Mononuclear cell (primary cell): ENCODE results near the gene KLF13. TPM values are rescaled to one million over a fixed set of nuclear protein-coding genes. Genes with fewer than 3 reads are reported as not detected.
"Not testable (repeated sequence)": the region's sequence is repeated elsewhere in the genome, so short reads cannot be mapped to it uniquely, and the experiment has no call there.

Experiments
- H3K27me3 ChIP-seq: 2 replicates; pipeline ENCODE4 v1.6.0; 2011; ENCODE audit warnings: low read length, control low read depth; ENCODE audit not compliant: insufficient read depth
- H3K4me1 ChIP-seq: 2 replicates; pipeline ENCODE4 v1.5.1; 2011; ENCODE audit warnings: mild to moderate bottlenecking, low read length, control low read depth; ENCODE audit not compliant: insufficient read depth
- H3K4me3 ChIP-seq: 2 replicates; pipeline ENCODE4 v1.5.1; 2011; ENCODE audit warnings: mild to moderate bottlenecking, low read length, moderate library complexity
- H3K9me3 ChIP-seq: 2 replicates; pipeline ENCODE4 v1.5.1; 2011; ENCODE audit warnings: low read depth, mild to moderate bottlenecking, control low read depth, low read length
- total RNA-seq: library from RNA; depleted of rRNA; stranded (reverse); fragments of >200 nt; gene quantifications from one replicate; pipeline ENCODE4 v1.2.3, GENCODE V29; 2012

Gene KLF13
- total RNA-seq, 1 donor, result 151 TPM

GRCh38 chr15:31352339-31352751 lies 25.7 kb downstream of the KLF13 start:
- Histone ChIP-seq H3K27me3 (no peaks in the 10 kb centered on the region), H3K4me1 (peaks cover 100% of the 10 kb centered on the region), H3K4me3 (no peak overlapping the region), H3K9me3 (no peaks in the 10 kb centered on the region)

DNA sequence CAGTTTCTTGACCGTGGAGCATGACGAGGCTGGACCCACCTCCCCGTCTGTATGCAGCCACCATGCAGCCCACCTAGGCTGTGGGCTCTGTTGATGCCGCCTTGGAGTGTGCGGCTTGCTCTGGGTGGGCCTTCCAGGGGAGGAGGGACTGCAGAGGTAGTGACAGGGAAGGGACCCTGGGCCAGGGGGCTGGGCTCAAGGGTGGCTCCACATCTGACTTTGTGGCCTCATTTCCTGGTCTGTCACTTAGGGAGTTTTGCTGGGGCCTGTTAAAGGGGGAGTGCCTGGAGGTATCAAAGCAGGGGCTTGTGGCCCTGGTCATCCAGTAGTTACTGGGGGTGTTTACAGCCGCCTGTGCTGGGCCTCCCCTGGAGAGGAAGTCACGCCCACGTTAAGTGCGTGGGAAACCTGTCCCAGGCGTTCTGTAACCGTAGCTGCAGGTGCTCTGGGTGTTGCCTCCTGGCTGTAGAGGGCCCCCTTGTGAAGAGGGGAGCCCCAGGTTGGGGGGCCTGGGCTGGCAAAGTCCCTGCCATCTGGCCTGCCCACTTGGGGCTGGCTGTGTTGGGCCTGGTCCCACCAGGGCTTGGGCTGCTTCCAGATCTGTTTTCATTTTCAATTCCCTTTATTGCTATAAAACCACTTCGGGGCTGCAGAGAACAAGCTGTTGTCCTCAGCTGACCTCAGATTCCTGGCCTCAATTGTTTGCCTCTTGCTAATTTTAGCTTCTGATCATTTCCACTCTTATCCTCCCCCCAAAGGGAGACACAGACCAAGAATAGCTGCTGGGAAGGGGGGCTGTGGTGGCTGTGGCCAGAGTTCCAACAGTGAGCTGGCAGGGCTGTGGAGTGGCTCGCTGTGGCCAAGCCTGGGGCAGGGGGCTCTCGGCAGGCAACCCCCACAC lies 26.5 kb downstream of the KLF13 start:
- H3K27me3 ChIP-seq, result no peaks in the 10 kb centered on the region
- H3K4me3 ChIP-seq, result no peak overlapping the region

DNA sequence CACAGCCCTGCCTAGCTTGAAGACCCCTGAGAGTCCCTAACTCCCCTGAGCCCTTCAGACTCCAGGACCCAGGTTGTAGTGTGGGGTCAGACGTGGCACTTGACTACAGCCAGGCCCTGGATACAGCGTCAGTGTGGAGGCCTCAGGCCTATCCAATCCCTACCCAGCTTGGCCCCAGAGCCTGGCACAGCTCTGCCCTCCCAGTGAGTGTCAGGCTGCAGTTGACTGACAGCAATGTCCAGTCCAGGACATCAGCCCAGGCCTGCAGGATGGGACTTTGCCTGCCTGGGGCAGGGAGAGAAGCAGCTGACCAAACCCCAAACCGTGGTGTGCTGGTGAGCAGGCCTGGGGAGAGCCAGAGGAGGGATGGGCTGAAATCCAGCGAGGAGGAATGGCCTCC lies 27.3 kb downstream of the KLF13 start:
- H3K9me3 ChIP-seq, result no peaks in the 10 kb centered on the region
- H3K4me3 ChIP-seq, result no peak overlapping the region
- H3K27me3 ChIP-seq, result no peaks in the 10 kb centered on the region
- H3K4me1 ChIP-seq, result peaks cover 100% of the 10 kb centered on the region

More for the DNA sequence above, 26.5 kb downstream of the KLF13 start:
- Histone ChIP-seq H3K4me1 (peaks cover 100% of the 10 kb centered on the region), H3K9me3 (no peaks in the 10 kb centered on the region)

GRCh38 chr15:31356097-31356496 lies 29.5 kb downstream of the KLF13 start:
- H3K4me1 ChIP-seq, result peaks cover 100% of the 10 kb centered on the region
- H3K9me3 ChIP-seq, H3K27me3 ChIP-seq, H3K4me3 ChIP-seq: not testable (repeated sequence)

- Histone ChIP-seq H3K27me3 (no peaks in the 10 kb centered on the region), H3K4me1 (peaks cover 100% of the 10 kb centered on the region), H3K4me3 (peak overlapping the region; percentile 7), H3K9me3 (no peaks in the 10 kb centered on the region)
Observed at GRCh38 chr15:31357148-31357547, 30.5 kb downstream of the KLF13 start.

- no peaks in the 10 kb centered on the region for H3K27me3 ChIP-seq
- no peaks in the 10 kb centered on the region for H3K9me3 ChIP-seq
- peaks cover 100% of the 10 kb centered on the region for H3K4me1 ChIP-seq
- no peak overlapping the region for H3K4me3 ChIP-seq
Observed at GRCh38 chr15:31358163-31358562, 31.5 kb downstream of the KLF13 start.

DNA sequence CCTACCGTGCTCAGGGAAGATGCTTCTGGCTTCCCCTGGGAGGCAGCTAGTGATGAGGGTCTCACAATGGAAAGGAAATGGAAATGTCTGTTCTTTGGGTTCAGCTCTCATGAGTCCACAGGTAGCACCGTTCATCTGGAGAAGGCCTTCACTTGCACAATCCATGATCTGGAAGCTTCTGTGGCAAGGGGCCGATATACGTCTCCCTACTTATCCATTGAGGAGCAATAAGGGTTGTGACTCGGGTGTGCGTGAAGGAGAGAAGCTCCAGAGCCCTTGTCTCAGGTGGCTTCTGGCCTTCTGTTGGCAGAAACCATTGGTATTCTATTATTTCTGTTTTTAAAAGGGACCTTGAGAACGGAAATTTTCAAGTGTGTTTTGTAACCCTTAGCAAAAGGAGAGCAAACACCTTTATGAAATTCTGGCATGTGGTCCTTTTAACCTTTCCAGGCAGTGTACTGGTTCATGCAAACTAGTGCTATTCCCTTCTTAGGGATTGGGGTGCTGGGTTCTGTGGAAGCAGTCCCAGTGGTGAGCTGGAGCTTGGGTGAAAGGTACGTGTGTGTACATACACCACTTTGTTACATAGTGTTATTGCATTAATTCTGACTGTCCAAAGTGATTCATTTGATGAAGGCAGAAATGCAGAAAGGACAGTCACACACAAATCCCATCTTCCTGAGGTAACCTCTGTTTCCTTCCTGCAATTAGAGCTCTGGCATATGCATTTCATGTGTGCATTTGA lies 32.5 kb downstream of the KLF13 start:
- H3K4me1 ChIP-seq, result peaks cover 100% of the 10 kb centered on the region
- H3K4me3 ChIP-seq, result no peak overlapping the region
- H3K27me3 ChIP-seq, result no peaks in the 10 kb centered on the region
- H3K9me3 ChIP-seq, result no peaks in the 10 kb centered on the region

DNA sequence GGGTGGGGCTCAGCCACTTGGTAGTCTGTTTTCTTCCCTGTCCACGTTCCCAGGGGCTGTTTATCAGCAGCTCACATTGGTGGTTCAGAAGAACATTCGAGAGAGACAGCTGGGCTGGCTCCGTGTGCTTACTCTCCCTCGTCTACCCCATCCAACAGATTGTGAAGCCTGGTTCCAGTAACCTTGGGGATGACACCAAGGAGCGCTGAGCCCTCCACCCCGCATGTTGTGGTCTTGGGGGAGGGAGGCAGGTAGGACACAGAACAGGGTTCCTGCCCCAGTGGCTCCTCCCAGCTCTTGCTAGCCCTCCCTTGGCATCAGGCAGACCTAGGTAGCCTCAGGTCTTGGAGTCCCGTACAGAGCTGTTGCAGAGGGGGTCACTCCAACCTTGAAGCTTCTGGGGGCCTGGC lies 33.1 kb downstream of the KLF13 start:
- no peak overlapping the region for H3K4me3 ChIP-seq

GRCh38 chr15:31360158-31360561 lies 33.5 kb downstream of the KLF13 start:
- Histone ChIP-seq H3K9me3 (no peaks in the 10 kb centered on the region), H3K27me3 (no peaks in the 10 kb centered on the region), H3K4me3 (no peak overlapping the region), H3K4me1 (peaks cover 100% of the 10 kb centered on the region)

More for the DNA sequence above, 33.1 kb downstream of the KLF13 start:
- H3K9me3 ChIP-seq, result no peaks in the 10 kb centered on the region
- H3K27me3 ChIP-seq, result no peaks in the 10 kb centered on the region
- H3K4me1 ChIP-seq, result peaks cover 100% of the 10 kb centered on the region

- no peaks in the 10 kb centered on the region for H3K27me3 ChIP-seq
- peaks cover 100% of the 10 kb centered on the region for H3K4me1 ChIP-seq
- no peak overlapping the region for H3K4me3 ChIP-seq
- no peaks in the 10 kb centered on the region for H3K9me3 ChIP-seq
Observed at GRCh38 chr15:31360843-31361763, 34.5 kb downstream of the KLF13 start.

DNA sequence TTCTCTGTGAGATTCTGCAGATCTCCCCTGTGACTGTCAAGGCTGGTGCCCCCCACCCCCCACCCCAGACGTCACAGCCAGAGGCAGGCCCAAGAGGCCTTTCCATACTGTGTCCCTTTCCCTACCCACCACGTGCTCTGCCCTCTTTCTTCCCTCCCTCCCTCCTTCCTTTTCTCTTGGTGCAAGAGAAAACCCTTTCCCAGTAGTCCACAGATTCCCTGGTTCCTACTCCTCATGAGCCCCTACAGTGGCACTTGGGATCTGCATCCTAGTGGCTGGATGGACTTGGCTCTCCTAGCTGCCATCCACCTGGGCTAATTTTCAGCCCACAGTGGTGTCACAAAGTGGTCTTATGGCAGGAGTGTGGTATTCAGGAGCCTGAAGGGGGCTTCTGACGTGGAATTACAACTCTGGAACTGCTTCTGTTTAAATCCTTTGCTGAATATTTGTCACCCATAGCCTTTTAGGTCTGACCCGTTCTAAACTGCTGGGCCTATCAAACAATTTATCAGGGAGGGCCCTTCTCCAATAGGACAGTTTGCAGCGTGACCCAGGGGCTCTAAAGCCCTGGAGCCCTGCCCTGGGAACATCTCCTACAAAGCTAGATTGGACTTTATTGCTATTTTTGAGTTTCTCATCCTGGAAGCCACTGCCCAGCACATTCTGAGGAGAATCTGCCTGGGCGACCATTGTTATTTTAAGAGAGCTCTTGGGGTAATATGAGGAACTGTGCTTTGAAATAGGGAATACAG lies 35.3 kb downstream of the KLF13 start:
- Histone ChIP-seq H3K9me3 (no peaks in the 10 kb centered on the region), H3K27me3 (no peaks in the 10 kb centered on the region), H3K4me1 (peaks cover 100% of the 10 kb centered on the region), H3K4me3 (no peak overlapping the region)

DNA sequence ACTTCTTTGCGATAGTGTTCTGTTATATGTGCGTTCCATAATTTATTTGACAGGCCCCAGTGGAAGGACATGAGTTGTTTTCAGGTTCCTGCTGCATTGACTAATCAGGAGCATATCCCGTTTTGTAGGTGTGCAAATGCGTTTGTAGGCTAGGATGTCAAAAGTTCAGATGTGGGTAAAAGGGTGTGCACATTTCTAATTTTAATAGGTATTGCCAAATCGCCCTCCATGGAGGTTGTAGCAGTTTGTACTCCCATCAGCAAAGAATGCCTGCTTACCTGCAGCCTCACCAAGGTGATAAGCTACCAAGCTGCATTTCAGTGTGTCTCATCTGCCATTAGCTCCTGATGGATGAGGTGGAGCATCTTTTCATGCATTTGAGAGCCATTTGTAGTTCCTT lies 36.3 kb downstream of the KLF13 start:
- Histone ChIP-seq H3K4me1 (peaks cover 100% of the 10 kb centered on the region), H3K4me3 (no peak overlapping the region), H3K9me3 (no peaks in the 10 kb centered on the region), H3K27me3 (no peaks in the 10 kb centered on the region)

- H3K4me1 ChIP-seq, result peaks cover 99% of the 10 kb centered on the region
- no peaks in the 10 kb centered on the region for H3K9me3 ChIP-seq
- no peak overlapping the region for H3K4me3 ChIP-seq
Observed at GRCh38 chr15:31364301-31365031, 37.8 kb downstream of the KLF13 start.

More at GRCh38 chr15:31364301-31365031, 37.8 kb downstream of the KLF13 start:
- H3K27me3 ChIP-seq, result no peaks in the 10 kb centered on the region
